ENCODE measurements around the gene CACNA1A. TPM values are rescaled to one million over a fixed set of nuclear protein-coding genes. Genes with fewer than 3 reads are reported as not detected.

The CACNA1A gene
- total RNA-seq, 1 donor from 2014 or later = 0.52 TPM

- no peak overlapping the region for H3K27ac ChIP-seq (ENCODE audit: low read depth, low read length)
- no peaks in the 10 kb centered on the region for H3K36me3 ChIP-seq (ENCODE audit: control insufficient read depth in 3 of 3, insufficient read depth in 3 of 3, low read length in 3 of 3)
- peaks cover 0 to 4% (median 3%) of the 10 kb centered on the region in 3 donors for H3K9me3 ChIP-seq (ENCODE audit: control insufficient read depth in 3 of 3, low read length in 3 of 3)
- no peak overlapping the region for H3K4me3 ChIP-seq (ENCODE audit: low read length in 3 of 3)
- peaks cover 10 to 13% (median 11%) of the 10 kb centered on the region in 3 donors for H3K27me3 ChIP-seq (ENCODE audit: control insufficient read depth in 3 of 3, insufficient read depth in 3 of 3, low read length in 3 of 3)
- no peak overlapping the region for H3K9ac ChIP-seq (ENCODE audit: low read depth in 1 of 3, low read length in 3 of 3)
- no peaks in the 10 kb centered on the region for H3K4me1 ChIP-seq (ENCODE audit: control insufficient read depth in 3 of 3, insufficient read depth in 3 of 3, low read length in 3 of 3)
Observed at GRCh38 chr19:13499692-13500091, 6.6 kb downstream of the CACNA1A start.

GRCh38 chr19:13493516-13494310 lies 12.6 kb downstream of the CACNA1A start:
- no peaks in the 10 kb centered on the region for H3K36me3 ChIP-seq (ENCODE audit: control insufficient read depth in 3 of 3, insufficient read depth in 3 of 3, low read length in 3 of 3)
- peaks cover 0 to 2% (median 2%) of the 10 kb centered on the region in 3 donors for H3K27me3 ChIP-seq (ENCODE audit: control insufficient read depth in 3 of 3, insufficient read depth in 3 of 3, low read length in 3 of 3)
- H3K4me1 ChIP-seq (ENCODE audit: control insufficient read depth in 3 of 3, insufficient read depth in 3 of 3, low read length in 3 of 3) = no peaks in the 10 kb centered on the region
- no peak overlapping the region for H3K4me3 ChIP-seq (ENCODE audit: low read length in 3 of 3)
- H3K9ac ChIP-seq (ENCODE audit: low read depth in 1 of 3, low read length in 3 of 3) = no peak overlapping the region
- H3K9me3 ChIP-seq (ENCODE audit: control insufficient read depth in 3 of 3, low read length in 3 of 3) = peaks cover 0 to 4% (median 3%) of the 10 kb centered on the region in 3 donors
- H3K27ac ChIP-seq (ENCODE audit: low read depth, low read length) = no peak overlapping the region

- Histone ChIP-seq H3K4me1 (ENCODE audit: control insufficient read depth in 3 of 3, insufficient read depth in 3 of 3, low read length in 3 of 3) (no peaks in the 10 kb centered on the region), H3K9me3 (ENCODE audit: control insufficient read depth in 3 of 3, low read length in 3 of 3) (peaks cover 0 to 4% (median 0%) of the 10 kb centered on the region in 3 donors), H3K4me3 (ENCODE audit: low read length in 3 of 3) (no peak overlapping the region), H3K9ac (ENCODE audit: low read depth in 1 of 3, low read length in 3 of 3) (no peak overlapping the region), H3K27me3 (ENCODE audit: control insufficient read depth in 3 of 3, insufficient read depth in 3 of 3, low read length in 3 of 3) (peaks cover 0 to 2% (median 2%) of the 10 kb centered on the region in 3 donors), H3K36me3 (ENCODE audit: control insufficient read depth in 3 of 3, insufficient read depth in 3 of 3, low read length in 3 of 3) (no peaks in the 10 kb centered on the region), H3K27ac (ENCODE audit: low read depth, low read length) (no peak overlapping the region)
Observed at GRCh38 chr19:13492128-13492527, 14.2 kb downstream of the CACNA1A start.

GRCh38 chr19:13487985-13488384 lies 18.3 kb downstream of the CACNA1A start:
- Histone ChIP-seq H3K9me3 (ENCODE audit: control insufficient read depth in 3 of 3, low read length in 3 of 3) (peaks cover 0 to 9% (median 0%) of the 10 kb centered on the region in 3 donors), H3K4me1 (ENCODE audit: control insufficient read depth in 3 of 3, insufficient read depth in 3 of 3, low read length in 3 of 3) (no peaks in the 10 kb centered on the region), H3K4me3 (ENCODE audit: low read length in 3 of 3) (no peak overlapping the region), H3K27ac (ENCODE audit: low read depth, low read length) (no peak overlapping the region), H3K36me3 (ENCODE audit: control insufficient read depth in 3 of 3, insufficient read depth in 3 of 3, low read length in 3 of 3) (no peaks in the 10 kb centered on the region), H3K9ac (ENCODE audit: low read depth in 1 of 3, low read length in 3 of 3) (no peak overlapping the region), H3K27me3 (ENCODE audit: control insufficient read depth in 3 of 3, insufficient read depth in 3 of 3, low read length in 3 of 3) (peaks cover 0 to 2% (median 2%) of the 10 kb centered on the region in 3 donors)

- H3K27ac ChIP-seq (ENCODE audit: low read depth, low read length) = no peak overlapping the region
- H3K36me3 ChIP-seq (ENCODE audit: control insufficient read depth in 3 of 3, insufficient read depth in 3 of 3, low read length in 3 of 3) = no peaks in the 10 kb centered on the region
- H3K27me3 ChIP-seq (ENCODE audit: control insufficient read depth in 3 of 3, insufficient read depth in 3 of 3, low read length in 3 of 3) = no peaks in the 10 kb centered on the region
- no peaks in the 10 kb centered on the region for H3K4me1 ChIP-seq (ENCODE audit: control insufficient read depth in 3 of 3, insufficient read depth in 3 of 3, low read length in 3 of 3)
- no peak overlapping the region for H3K9ac ChIP-seq (ENCODE audit: low read depth in 1 of 3, low read length in 3 of 3)
- no peak overlapping the region for H3K4me3 ChIP-seq (ENCODE audit: low read length in 3 of 3)
- H3K9me3 ChIP-seq (ENCODE audit: control insufficient read depth in 3 of 3, low read length in 3 of 3) = peaks cover 0 to 10% (median 0%) of the 10 kb centered on the region in 3 donors
Observed at GRCh38 chr19:13484166-13484565, 22.1 kb downstream of the CACNA1A start.

- H3K27ac ChIP-seq (ENCODE audit: low read depth, low read length) = no peak overlapping the region
- peaks cover 0 to 10% (median 0%) of the 10 kb centered on the region in 3 donors for H3K9me3 ChIP-seq (ENCODE audit: control insufficient read depth in 3 of 3, low read length in 3 of 3)
- H3K4me1 ChIP-seq (ENCODE audit: control insufficient read depth in 3 of 3, insufficient read depth in 3 of 3, low read length in 3 of 3) = no peaks in the 10 kb centered on the region
- no peaks in the 10 kb centered on the region for H3K27me3 ChIP-seq (ENCODE audit: control insufficient read depth in 3 of 3, insufficient read depth in 3 of 3, low read length in 3 of 3)
- no peak overlapping the region for H3K9ac ChIP-seq (ENCODE audit: low read depth in 1 of 3, low read length in 3 of 3)
- no peaks in the 10 kb centered on the region for H3K36me3 ChIP-seq (ENCODE audit: control insufficient read depth in 3 of 3, insufficient read depth in 3 of 3, low read length in 3 of 3)
- H3K4me3 ChIP-seq (ENCODE audit: low read length in 3 of 3) = no peak overlapping the region
Observed at GRCh38 chr19:13483215-13483614, 23.1 kb downstream of the CACNA1A start.

GRCh38 chr19:13478576-13478975 lies 27.7 kb downstream of the CACNA1A start:
- peaks cover 2 to 21% (median 8%) of the 10 kb centered on the region in 3 donors for H3K9me3 ChIP-seq (ENCODE audit: control insufficient read depth in 3 of 3, low read length in 3 of 3)
- no peak overlapping the region for H3K27ac ChIP-seq (ENCODE audit: low read depth, low read length)
- H3K36me3 ChIP-seq (ENCODE audit: control insufficient read depth in 3 of 3, insufficient read depth in 3 of 3, low read length in 3 of 3) = no peaks in the 10 kb centered on the region
- no peak overlapping the region for H3K4me3 ChIP-seq (ENCODE audit: low read length in 3 of 3)
- H3K4me1 ChIP-seq (ENCODE audit: control insufficient read depth in 3 of 3, insufficient read depth in 3 of 3, low read length in 3 of 3) = no peaks in the 10 kb centered on the region
- no peak overlapping the region for H3K9ac ChIP-seq (ENCODE audit: low read depth in 1 of 3, low read length in 3 of 3)
- no peaks in the 10 kb centered on the region for H3K27me3 ChIP-seq (ENCODE audit: control insufficient read depth in 3 of 3, insufficient read depth in 3 of 3, low read length in 3 of 3)

GRCh38 chr19:13476071-13476470 lies 30.2 kb downstream of the CACNA1A start:
- Histone ChIP-seq H3K36me3 (ENCODE audit: control insufficient read depth in 3 of 3, insufficient read depth in 3 of 3, low read length in 3 of 3) (no peaks in the 10 kb centered on the region), H3K4me3 (ENCODE audit: low read length in 3 of 3) (no peak overlapping the region), H3K27ac (ENCODE audit: low read depth, low read length) (no peak overlapping the region)

GRCh38 chr19:13475044-13475443 lies 31.2 kb downstream of the CACNA1A start:
- Histone ChIP-seq H3K4me3 (ENCODE audit: low read length in 3 of 3) (no peak overlapping the region), H3K9ac (ENCODE audit: low read depth in 1 of 3, low read length in 3 of 3) (no peak overlapping the region), H3K9me3 (ENCODE audit: control insufficient read depth in 3 of 3, low read length in 3 of 3) (peaks cover 2 to 14% (median 8%) of the 10 kb centered on the region in 3 donors), H3K27me3 (ENCODE audit: control insufficient read depth in 3 of 3, insufficient read depth in 3 of 3, low read length in 3 of 3) (no peaks in the 10 kb centered on the region), H3K27ac (ENCODE audit: low read depth, low read length) (no peak overlapping the region), H3K4me1 (ENCODE audit: control insufficient read depth in 3 of 3, insufficient read depth in 3 of 3, low read length in 3 of 3) (no peaks in the 10 kb centered on the region), H3K36me3 (ENCODE audit: control insufficient read depth in 3 of 3, insufficient read depth in 3 of 3, low read length in 3 of 3) (no peaks in the 10 kb centered on the region)

More at GRCh38 chr19:13476071-13476470, 30.2 kb downstream of the CACNA1A start:
- no peak overlapping the region for H3K9ac ChIP-seq (ENCODE audit: low read depth in 1 of 3, low read length in 3 of 3)
- no peaks in the 10 kb centered on the region for H3K4me1 ChIP-seq (ENCODE audit: control insufficient read depth in 3 of 3, insufficient read depth in 3 of 3, low read length in 3 of 3)
- H3K9me3 ChIP-seq (ENCODE audit: control insufficient read depth in 3 of 3, low read length in 3 of 3) = peaks cover 2 to 14% (median 8%) of the 10 kb centered on the region in 3 donors
- H3K27me3 ChIP-seq (ENCODE audit: control insufficient read depth in 3 of 3, insufficient read depth in 3 of 3, low read length in 3 of 3) = no peaks in the 10 kb centered on the region

- H3K4me1 ChIP-seq (ENCODE audit: control insufficient read depth in 3 of 3, insufficient read depth in 3 of 3, low read length in 3 of 3) = no peaks in the 10 kb centered on the region
- H3K27me3 ChIP-seq (ENCODE audit: control insufficient read depth in 3 of 3, insufficient read depth in 3 of 3, low read length in 3 of 3) = no peaks in the 10 kb centered on the region
- H3K4me3 ChIP-seq (ENCODE audit: low read length in 3 of 3) = no peak overlapping the region
- no peaks in the 10 kb centered on the region for H3K36me3 ChIP-seq (ENCODE audit: control insufficient read depth in 3 of 3, insufficient read depth in 3 of 3, low read length in 3 of 3)
- H3K9me3 ChIP-seq (ENCODE audit: control insufficient read depth in 3 of 3, low read length in 3 of 3) = no peaks in the 10 kb centered on the region
- no peak overlapping the region for H3K9ac ChIP-seq (ENCODE audit: low read depth in 1 of 3, low read length in 3 of 3)
- no peak overlapping the region for H3K27ac ChIP-seq (ENCODE audit: low read depth, low read length)
Observed at GRCh38 chr19:13466697-13467096, 39.6 kb downstream of the CACNA1A start.

Measured in skeletal muscle tissue (tissue), 4 donors.